Posterior vena cava (tissue), 2 donors: ENCODE data around the gene KANSL1. TPM values are rescaled to one million over a fixed set of nuclear protein-coding genes. Genes with fewer than 3 reads are reported as not detected.
A peak's percentile ranks its signal among the peaks of the same experiment; 100 is the strongest.

Source experiments
- DNase-seq: peaks from one replicate; pipeline ENCODE4 v3.0.0-alpha.2; 2020; ENCODE audit warnings: low spot score
- intact Hi-C, 2 donors: fragments of 100-400 bp; cut with DNase I; formaldehyde crosslinking; loops; one replicate each; pipeline versions ENCODE4 v1.14.1 to v1.14.2; 2022 to 2023
- total RNA-seq, 2 donors: library from RNA; stranded (reverse); fragmentation: NEBNext Ultra II Directional; extraction: Animal tissue kit (Norgen Biotek cat#: 25700); gene quantifications; one replicate each; pipeline ENCODE4 v1.2.1, GENCODE V29; 2021
- donor health status: DM: yes; HTN: yes; CAD: no.
- donor health status: DM: yes; HTN: yes; CAD: no.

The KANSL1 gene
- total RNA-seq, 2 donors from 2014 or later: 65.9 to 73.1 TPM

DNA sequence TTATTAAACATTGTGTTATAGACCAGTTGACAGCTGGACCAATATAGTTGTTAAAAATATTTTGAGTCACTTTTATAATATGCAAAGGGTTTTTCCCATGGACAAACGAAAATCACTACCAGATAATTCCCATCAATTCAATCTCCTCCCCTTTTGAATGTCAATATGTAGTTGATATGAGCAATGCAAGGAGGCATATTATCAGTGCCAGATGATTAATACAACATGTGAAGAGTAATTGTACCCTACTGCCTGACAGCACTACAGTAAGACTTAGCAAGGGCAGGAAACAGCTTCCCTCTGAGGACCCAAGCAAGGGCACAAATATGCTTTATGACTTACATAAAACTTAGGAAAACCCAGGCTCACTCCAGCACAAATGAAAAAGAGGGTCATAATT is 17.3 kb downstream of the KANSL1 start:
- intact Hi-C loops: no loop called here

DNA sequence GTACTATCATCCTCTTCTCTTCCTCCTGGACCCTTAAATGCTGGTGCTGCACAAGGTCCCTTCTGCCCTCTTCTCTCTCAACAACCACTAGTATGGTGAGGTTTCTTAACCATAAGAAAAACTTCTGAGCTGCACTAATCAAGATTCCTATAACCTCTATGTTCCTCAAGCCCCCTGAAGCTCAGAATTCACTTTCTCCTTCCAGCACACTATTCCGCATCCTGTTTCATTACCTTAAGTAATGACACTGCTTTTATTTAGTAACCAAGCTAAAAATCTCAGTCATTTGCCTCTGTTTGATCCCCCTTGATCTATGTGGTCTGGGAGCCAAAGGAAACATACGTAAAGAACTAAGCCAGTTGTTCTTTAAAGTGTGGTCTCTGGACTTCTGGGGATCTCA is 20.1 kb downstream of the KANSL1 start:
- no peak for DNase-seq
- intact Hi-C loops: no loop called here

More for the DNA sequence above, 17.3 kb downstream of the KANSL1 start:
- no peak for DNase-seq

DNA sequence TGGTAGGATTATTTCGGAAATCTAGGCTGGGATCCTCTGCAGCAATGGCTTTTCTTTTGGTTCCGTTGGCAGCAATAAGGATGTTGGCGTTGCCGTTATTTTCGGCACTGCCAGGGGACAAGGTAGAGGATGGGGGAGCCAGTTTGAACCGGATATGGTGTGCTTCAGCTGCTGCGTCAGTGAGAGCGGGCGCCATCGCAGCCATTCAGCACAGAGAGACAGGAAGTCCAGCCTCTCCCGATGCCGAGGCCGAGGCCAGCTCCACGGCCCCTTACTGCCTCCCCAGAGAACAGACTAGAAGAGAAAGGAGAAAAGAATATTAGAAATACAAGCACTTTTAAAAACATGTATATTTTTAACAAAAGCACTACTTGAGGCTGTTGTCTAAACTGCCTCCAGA is 21.3 kb downstream of the KANSL1 start:
- intact Hi-C loops: no loop called here
- peak; percentile 78 for DNase-seq

DNA sequence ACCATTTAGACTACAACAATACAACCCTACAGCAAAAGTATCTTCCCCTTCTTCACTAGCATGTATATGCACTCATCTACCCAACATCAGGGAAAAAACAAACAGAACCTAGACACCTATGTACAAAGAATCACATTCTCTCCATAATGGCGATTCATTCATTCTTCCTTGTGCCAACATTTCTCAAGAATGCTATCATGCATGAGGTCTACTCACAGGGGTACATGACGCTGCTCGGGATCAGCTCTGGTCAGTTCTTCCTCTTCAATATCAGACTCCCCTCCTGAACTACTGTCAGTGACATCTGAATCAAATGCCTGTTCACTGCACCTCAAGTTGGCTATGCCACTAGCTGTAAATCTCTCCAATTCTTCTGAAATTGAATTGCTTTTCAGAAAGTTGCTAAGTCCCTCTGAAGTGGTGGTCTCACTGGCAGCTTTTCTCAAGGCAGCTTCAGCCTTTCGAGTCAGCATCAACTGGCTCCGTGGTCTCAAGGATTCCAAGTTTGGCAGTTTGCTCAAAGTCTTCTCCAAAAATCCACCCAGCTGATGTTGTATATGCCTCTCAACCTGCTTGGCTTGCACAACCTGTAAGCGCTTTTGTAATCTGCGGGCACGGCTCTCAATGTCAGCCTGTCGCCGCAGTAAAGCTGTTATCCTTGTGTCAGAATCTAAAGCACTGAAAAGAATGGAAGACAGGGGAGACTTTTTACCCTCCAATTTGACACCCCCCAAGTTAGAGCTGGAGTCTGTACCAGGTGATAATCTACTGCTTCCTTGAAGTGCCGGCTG is 22.4 kb downstream of the KANSL1 start:
- DNase-seq: no peak
- intact Hi-C loops: no loop called here

DNA sequence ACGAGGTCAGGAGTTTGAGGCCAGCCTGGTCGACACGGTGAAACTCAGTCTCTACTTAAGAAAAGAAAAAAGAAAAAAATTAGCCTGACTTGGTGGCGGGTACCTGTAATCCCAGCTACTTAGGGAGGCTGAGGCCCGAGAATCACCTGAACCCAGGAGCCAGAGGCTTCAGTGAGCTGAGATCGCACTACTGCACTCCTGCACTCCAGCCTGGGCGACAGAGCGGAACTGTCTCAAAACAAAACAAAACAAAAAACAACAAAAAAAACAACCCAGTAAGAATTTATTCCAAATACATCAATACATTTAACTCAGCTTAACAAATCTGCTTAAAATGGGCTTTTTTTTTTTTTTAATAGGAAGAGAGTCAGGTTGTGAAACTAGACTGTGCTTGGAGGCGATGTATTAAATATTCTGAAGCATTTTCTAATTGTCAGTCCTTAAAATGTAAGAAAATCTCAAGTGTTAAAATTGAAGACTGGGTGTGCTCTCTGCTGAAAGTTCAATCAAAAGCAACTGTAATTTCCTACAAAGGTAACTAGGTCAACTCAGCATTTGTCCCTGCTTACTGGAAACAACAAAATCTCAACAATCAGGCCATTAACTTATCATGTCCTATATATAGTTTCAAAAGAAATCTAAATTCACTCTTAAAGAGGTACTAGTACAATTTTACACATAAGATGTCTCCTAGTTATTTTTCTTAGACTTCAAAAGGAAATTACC is 23.2 kb downstream of the KANSL1 start:
- no peak for DNase-seq
- intact Hi-C loops: no loop called here

DNA sequence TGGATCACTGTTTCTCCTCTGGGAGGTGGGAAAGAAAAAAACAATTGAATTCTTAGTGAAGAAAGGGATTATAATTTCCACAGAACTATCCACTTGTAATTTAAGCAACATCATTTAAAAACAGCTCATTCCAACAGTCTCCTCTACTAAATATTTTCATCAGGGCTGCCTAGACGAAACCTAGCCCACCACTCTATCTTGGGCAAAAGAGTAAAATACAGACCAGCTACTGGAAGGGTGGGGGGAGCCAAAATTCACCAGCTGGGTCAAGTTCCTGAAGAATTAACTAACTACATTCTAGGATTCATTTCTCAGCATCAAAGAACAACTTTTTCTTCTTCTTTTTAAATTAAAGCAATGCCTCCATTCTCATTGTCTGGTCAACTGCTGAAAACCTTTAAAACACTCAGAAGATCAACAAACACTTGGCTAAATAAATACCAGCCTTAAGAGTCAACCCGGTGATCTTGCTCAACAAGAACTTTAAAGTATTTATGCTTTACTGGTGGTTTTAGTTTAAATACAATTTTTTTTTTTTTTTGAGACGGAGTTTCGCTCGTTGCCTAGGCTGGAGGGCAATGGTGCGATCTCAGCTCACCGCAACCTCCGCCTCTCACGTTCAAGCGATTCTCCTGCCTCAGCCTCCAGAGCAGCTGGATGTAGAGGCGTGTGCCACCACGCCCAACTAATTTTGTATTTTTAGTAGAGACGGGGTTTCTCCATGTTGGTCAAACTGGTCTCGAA is 25.2 kb downstream of the KANSL1 start:
- intact Hi-C loops: no loop called here
- DNase-seq: peak; percentile 71

DNA sequence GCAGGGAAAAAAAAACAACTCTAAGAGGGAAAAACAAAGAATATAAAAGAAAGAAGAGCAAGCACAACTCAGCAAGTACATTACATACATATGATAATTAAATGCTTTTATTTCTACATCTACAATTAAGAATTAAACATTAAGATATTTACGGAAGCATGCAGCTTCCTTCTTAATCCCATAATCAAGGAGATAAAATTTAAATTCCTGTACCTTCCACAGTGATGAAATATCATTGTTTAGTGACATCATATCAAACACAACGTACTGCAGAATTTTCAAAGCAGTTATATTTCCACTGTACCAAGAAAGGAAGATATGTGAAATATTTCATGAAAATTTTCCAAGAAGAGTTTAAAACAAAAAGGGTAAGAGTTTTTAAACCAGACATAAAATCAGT is 26.0 kb downstream of the KANSL1 start:
- no peak for DNase-seq
- intact Hi-C loops: no loop called here

DNA sequence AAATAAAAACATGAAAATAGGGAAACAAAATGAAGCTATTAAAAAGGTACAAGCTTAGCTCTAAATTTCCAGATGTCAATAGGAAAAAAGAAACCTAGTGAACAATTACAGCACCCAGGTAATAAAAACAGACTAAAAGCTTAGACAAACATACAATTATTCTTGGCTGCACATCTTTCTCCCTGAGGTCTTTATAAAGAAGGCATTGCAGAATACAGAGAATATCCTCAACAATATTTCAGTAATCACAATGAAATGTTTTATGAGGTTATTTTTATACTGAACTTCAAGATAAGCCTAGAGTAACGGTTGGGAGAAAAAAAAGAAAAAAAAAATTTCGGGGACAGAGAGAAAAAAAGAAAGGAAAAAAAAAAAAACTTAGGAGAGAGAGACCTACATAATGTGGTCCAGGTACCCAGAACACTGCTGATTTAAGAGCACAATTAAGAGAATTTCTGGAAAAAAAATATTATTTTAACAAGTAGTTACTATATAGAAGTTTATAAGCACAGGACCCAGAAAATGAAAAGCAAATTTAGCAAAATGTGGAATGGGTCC is 26.5 kb downstream of the KANSL1 start:
- intact Hi-C loops: no loop called here
- no peak for DNase-seq

DNA sequence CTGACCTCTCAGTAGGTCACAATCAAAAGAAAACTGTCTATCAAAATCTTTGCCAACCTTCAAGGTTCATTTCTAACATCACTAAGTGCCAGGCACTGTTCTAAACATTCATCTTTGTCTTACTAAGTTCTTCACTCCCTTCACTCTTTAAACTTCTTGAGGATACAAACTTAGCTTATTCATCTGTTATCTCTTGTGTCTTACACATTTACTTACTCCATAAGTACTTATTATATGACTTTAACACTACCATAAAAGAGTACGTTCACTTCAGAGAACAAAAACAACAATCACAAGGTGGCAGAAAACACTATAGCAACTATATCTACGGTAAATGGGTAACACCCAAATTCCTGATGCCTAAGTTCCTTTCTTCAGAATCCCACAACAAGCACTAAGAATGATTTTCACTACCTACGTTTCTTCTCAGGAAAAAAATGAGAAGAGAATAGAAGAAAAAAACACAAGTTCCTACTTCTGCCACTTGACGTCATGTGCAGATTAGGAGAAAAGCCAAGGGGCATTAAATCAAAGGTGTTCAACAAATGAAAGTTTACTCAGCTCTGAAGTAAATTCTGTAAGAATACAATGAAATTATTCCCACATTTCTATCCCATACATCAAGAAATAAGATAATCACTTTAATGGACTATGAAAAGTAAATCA is 29.2 kb downstream of the KANSL1 start:
- DNase-seq: no peak
- intact Hi-C loops: no loop called here

DNA sequence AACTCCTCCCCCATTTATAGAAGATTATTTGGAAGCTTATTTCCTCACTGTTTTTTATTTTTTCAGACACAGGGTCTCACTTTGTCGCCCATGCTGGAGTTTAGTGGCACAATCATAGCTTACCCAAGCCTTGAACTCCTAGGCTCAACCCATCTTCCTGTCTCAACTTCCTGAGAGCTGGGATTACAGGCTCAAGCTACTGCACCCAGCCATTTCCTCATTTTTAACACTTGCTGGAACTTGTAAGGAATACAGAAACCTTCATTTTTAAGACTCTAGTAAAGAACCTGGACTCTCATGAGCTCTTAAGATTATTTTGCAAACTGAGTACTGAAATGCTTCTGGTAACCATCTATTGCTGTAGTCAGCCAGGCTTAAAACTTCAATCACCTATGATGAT is 29.9 kb downstream of the KANSL1 start:
- no peak for DNase-seq
- intact Hi-C loops: no loop called here

DNA sequence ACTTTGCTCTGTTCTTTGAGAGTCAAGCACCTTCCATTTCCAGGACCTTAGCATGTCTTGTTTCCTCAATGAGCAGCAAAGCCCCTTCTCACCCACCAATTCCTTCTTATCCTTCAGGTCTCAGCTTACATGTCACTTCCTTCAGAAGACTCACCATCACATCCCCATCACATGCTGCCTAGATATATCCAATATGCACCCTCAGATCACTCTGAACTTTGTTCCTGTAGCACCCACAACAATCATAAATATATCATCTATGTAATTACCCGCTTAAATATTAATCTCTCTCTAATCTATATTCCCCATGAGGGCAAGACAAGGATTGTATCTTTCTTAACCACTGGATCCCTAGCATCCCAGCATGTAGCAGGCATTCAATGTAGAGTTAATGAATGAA is 30.4 kb downstream of the KANSL1 start:
- no peak for DNase-seq
- intact Hi-C loops: no loop called here

DNA sequence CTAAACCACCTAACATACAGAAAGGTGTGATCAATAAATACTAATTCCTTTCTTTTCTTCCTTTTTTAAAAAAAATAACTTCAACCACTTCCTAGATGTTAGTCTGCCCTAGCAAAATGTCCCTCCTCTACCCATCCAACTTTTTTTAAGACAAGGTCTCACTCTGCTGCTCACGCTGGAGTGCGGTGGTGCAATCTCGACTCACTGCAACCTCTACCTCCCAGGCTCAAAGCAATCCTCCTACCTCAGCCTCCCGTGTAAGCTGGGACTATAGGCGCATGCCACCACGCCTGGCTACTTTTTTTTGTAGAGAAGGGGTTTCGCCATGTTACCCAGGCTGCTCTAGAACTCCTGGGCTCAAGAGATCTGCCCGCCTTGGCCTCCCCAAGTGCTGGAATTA is 33.1 kb downstream of the KANSL1 start:
- no peak for DNase-seq
- intact Hi-C loops: no loop called here

DNA sequence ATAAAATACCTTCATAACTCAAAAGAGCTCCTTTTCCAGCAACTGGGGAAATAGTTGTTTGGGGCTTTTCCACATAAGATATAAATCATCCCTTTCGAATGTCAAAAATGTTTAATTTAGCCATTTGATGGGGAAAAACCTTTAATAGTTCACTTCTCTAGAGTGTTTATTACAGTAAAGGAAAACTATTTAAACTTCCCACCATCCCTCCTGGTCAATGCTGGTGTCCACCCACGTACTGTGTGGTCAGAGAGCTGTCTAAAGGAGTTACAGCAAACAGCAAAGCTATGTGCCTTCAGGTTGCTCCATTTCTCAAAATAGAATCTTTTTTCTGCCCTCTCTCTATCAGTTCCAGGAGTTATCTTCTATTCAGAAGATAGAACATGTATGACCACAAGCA is 33.5 kb downstream of the KANSL1 start:
- DNase-seq: no peak
- intact Hi-C loops: loop anchor here in 1 of 2 donors (5.0 kb wide), 1 partner anchor 47 kb away; no protein-coding TSS in a partner anchor

DNA sequence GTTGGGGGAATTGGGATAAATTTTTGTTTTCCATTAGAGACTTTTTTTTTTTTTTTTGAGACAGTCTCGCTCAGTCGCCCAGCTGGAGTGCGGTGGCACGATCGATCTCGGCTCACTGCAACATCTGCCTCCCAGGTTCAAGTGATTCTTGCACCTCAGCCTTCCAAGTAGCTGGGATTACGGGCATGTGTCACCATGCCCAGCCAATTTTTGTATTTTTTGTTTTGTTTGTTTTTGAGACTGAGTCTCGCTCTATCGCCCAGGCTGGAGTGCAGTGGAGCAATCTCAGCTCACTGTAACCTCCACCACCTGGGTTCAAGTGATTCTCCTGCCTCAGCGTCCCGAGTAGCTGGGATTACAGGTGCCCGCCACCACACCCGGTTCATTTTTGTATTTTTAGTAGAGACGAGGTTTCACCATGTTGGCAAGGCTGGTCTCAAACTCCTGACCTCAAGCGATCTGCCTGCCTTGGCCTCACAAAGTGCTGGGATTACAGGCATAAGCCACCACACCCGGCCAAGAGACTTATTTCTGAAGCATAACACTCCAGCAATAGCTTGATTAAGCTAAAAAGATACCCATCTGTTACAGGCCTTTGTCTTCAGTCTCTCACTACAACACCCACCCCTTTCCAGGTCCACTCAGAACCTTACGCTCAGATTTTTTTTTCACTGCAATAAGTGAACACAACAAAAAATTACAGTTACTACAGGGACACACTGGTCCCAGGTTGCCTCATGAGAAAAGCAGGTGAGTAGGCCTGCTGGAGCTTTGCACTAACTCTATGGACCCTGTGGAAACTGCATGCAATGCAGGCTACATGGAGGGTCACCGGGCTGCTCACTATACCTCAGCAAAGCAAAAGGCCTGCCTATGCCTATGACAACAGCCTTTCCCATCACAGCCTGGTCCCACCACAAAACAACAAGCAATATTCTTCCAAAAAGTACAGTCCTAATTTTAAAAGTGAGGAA is 34.6 kb downstream of the KANSL1 start:
- intact Hi-C loops: loop anchor here in 1 of 2 donors (5.0 kb wide), 1 partner anchor 46 kb away; no protein-coding TSS in a partner anchor
- peak; percentile 75 for DNase-seq

DNA sequence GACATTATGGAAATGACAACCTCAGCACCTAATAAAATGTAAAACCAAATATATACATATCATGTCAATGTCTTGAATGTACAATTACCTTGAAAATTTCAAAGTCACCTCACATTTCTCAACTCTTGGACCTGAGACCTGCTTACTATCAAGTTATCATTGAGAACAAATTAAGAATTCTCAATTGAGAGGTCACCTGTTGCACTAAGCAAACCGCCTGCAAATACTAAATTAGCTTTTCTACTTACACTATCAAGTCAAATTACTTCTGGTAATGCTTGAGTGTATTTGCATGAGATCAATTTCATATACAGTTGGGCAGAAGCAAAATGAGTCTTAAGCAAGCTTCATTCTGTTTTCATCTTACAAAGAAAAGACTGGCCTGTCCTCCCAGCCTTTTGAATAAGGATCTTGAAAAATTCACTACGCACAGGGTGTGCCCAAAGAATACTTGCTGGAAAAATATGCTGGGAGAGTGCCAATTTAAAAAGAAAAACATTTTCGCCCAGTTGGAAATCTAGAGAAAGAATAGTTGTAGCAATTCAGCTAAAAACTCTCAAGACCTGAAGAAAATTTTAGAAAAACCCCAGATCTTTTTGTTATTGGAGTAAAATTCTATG is 35.7 kb downstream of the KANSL1 start:
- intact Hi-C loops: loop anchor here in 1 of 2 donors (5.0 kb wide), 1 partner anchor 45 kb away; no protein-coding TSS in a partner anchor
- no peak for DNase-seq

DNA sequence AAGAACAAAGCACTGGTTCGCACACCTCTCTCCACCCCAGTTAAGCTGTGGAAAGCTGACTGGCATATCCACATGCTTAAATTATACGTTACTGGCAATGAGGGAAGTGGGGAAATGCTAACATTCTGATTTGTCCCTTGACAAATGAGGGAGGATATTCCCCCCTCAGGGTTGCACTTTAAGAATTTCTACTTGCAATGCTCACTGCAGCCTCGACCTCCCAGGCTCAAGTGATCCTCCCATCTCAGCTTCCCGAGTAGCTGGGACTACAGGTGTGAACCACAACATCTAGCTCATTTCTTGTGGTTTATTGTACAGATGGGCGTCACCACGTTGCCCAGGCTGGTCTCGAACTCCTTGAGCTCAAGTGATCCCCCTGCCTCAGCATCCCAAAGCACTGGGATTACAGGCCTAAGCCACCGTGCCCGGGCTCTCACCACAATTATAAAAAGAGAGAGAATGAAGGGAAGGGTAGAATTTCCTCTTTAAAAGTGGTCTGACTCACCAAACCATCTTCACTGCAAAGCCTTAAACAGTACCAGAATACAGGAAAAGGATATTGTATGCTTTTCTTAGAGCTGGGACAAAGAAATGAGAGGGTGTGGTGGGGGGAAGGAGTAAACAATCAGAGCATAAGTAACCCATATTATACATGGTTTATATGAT is 38.9 kb downstream of the KANSL1 start:
- DNase-seq: peak; percentile 74
- intact Hi-C loops: no loop called here

DNA sequence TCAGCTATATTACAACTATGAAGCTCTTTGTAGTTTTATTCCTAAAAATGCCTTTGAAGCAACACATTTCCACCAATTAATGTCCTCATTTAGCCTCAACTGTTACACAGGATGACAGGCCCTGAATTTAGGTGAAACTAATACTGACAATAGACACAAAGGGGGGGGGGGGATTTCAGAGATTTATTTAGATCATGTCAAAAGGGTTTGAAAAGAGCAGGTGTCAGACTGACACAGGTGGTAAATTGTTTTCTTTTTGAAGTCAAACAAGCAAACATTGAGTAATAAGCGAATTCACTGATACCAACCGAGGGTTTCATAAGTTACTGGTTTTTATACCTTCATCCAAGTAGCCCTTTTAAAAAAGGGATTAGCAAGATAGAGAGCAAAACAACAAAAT is 40.8 kb downstream of the KANSL1 start:
- no peak for DNase-seq
- intact Hi-C loops: no loop called here
